Activated T-helper 2 cell treated with anti-CD3 and anti-CD28 coated beads, Interferon-gamma antibody, Interleukin-2, Interleukin-4, amounts not matched to agents 10 μg/mL and 5 μg/mL and 100 μg/mL, durations not matched to agents 14 hours and 24 hours and 36 hours (primary cell): ENCODE results near the gene IQGAP3. TPM values are rescaled to one million over a fixed set of nuclear protein-coding genes. Genes with fewer than 3 reads are reported as not detected.

Experiments
- DNase-seq: peaks from one replicate; pipeline ENCODE4 v3.0.0; 2021; ENCODE audit warnings: low spot score
- H3K27ac Mint-ChIP-seq: one replicate; pipeline ENCODE4 v1.8.0; 2021; ENCODE audit warnings: mixed read lengths
- H3K27me3 Mint-ChIP-seq: one replicate; pipeline ENCODE4 v1.8.0; 2021; ENCODE audit warnings: low read depth, mixed read lengths
- H3K36me3 Mint-ChIP-seq: one replicate; pipeline ENCODE4 v1.8.0; 2021; ENCODE audit warnings: low read depth, mixed read lengths
- H3K4me1 Mint-ChIP-seq: one replicate; pipeline ENCODE4 v1.8.0; 2021; ENCODE audit warnings: low read depth, mixed read lengths
- H3K4me3 Mint-ChIP-seq: one replicate; pipeline ENCODE4 v1.8.0; 2021; ENCODE audit warnings: low read depth, mild to moderate bottlenecking, moderate library complexity, mixed read lengths
- H3K9me3 Mint-ChIP-seq: one replicate; pipeline ENCODE4 v1.8.0; 2021; ENCODE audit warnings: mixed read lengths
- intact Hi-C: fragments of 100-400 bp; cut with micrococcal nuclease; formaldehyde crosslinking; loops from one replicate; pipeline ENCODE4 v1.15.1; 2023
- total RNA-seq: library from RNA; stranded (reverse); gene quantifications from 2 replicates; pipeline ENCODE4 v1.2.3, GENCODE V29; 2022

The IQGAP3 gene
- total RNA-seq, 1 donor from 2014 or later: 16.1 TPM

DNA sequence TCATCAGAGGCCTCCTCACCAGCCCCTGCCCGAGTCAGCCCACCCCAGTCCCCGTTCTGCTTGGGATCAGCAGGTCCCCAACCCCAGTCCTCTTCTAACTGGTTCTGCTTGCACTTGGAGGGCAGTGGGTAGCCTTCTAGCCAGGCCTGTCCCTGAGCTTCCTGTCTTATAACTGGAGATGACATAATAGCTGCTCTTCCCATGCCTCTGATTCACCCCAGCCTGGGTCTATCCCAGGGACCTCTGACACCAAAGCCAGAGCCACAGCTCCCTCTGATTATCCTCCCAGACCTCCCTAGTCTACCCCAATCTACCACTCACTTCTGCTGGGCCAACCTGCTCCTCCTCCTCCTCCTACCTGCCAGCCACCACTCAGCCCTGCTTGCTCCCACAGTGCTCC lies 31.4 kb downstream of the IQGAP3 start:
- Mint-ChIP-seq H3K27me3 (no peaks in the 10 kb centered on the region), H3K4me3 (no peak overlapping the region), H3K4me1 (peaks cover 9% of the 10 kb centered on the region), H3K9me3 (no peaks in the 10 kb centered on the region), H3K27ac (no peak overlapping the region), H3K36me3 (peaks cover 23% of the 10 kb centered on the region)
- no peak for DNase-seq
- intact Hi-C loops: no loop called here

DNA sequence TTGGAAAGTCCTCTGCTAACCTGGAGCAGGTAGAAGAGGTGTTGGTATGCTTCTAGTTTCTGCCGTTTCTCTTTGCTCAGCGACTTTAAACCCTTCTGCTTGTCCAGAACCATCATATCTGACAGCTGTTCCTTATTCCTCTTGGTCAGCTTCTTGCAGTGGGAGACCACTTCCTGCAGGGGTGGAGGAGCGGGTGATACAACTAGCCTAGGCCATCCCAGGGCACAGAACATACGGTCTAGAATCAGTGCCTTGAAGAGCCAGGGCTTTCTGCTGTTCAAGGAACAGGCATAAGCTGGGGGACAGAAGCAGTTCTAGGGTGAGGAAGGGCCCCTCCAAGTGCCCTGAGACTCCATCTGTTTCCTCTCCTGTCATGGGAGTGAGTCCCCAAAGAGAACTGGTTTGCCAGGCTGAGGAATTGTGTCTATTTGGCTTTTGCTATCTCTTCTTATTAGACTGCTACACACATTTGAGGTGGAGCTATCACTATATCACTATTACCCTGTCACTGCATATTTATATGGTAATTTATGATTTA lies 32.5 kb downstream of the IQGAP3 start:
- Mint-ChIP-seq H3K9me3 (no peaks in the 10 kb centered on the region), H3K4me1 (peaks cover 6% of the 10 kb centered on the region), H3K36me3 (peaks cover 23% of the 10 kb centered on the region), H3K27me3 (no peaks in the 10 kb centered on the region), H3K27ac (no peak overlapping the region), H3K4me3 (no peak overlapping the region)
- intact Hi-C loops: no loop called here
- DNase-seq: no peak

DNA sequence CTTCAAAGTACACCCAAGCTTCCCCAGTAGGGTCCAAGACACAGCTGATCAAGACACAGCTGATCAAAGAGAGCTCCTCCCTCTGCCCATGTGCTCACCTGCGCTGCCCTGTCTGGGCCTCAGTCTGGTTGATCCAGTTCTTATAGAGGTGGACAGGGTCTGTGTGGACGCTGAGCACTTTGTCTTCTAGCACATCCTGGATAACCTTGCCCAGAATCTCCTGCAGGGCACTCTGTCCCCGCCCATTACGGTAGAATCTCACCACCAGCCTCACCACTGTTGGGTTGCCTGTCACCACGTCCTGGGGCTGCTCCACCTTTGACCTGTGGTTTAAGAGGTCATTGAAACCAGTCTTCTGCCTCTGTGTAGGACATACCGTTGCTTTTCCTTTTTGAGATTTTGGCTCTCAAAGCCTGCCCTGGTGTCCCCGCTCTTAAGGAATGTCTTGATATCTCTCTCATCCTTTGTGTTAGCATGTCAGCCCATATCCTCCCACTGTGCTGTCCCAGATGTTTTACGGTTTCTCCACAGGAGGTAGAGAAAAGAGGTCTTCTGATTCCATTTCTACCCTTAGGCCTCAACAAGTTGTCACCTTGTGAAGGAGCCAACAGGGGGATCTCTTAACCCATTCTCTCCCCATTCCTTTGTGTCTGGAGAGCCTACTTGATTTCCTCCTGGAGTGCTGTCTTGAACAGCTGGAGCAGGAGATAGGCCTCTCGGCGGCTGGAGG lies 33.5 kb downstream of the IQGAP3 start:
- peaks cover 27% of the 10 kb centered on the region for H3K36me3 Mint-ChIP-seq
- intact Hi-C loops: no loop called here
- peaks cover 3% of the 10 kb centered on the region for H3K4me1 Mint-ChIP-seq
- DNase-seq: no peak
- H3K9me3 Mint-ChIP-seq: no peaks in the 10 kb centered on the region
- no peaks in the 10 kb centered on the region for H3K27me3 Mint-ChIP-seq
- no peak overlapping the region for H3K4me3 Mint-ChIP-seq
- H3K27ac Mint-ChIP-seq: no peak overlapping the region

DNA sequence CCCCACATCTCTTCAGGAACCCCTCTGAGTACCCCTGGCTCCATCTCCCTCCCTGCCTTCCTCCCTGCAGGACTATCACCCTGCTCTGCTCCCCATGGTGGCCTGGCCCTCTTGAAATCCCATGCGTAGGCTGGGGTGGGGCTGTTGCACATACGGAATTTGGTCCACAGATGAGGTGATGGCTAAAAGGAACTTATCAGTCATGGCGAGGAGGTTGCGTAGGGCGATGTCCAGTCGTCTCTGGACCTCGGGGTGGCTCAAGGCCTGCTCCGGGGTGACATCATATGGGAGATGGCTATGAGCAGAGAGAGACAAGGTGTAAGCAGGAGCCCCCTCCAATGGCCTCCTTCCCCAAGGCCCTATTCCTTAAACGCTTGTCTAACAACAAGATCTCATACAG lies 35.3 kb downstream of the IQGAP3 start:
- Mint-ChIP-seq H3K36me3 (peaks cover 28% of the 10 kb centered on the region), H3K4me3 (no peak overlapping the region), H3K27me3 (no peaks in the 10 kb centered on the region), H3K27ac (no peak overlapping the region), H3K4me1 (peaks cover 3% of the 10 kb centered on the region), H3K9me3 (no peaks in the 10 kb centered on the region)
- intact Hi-C loops: no loop called here
- no peak for DNase-seq

DNA sequence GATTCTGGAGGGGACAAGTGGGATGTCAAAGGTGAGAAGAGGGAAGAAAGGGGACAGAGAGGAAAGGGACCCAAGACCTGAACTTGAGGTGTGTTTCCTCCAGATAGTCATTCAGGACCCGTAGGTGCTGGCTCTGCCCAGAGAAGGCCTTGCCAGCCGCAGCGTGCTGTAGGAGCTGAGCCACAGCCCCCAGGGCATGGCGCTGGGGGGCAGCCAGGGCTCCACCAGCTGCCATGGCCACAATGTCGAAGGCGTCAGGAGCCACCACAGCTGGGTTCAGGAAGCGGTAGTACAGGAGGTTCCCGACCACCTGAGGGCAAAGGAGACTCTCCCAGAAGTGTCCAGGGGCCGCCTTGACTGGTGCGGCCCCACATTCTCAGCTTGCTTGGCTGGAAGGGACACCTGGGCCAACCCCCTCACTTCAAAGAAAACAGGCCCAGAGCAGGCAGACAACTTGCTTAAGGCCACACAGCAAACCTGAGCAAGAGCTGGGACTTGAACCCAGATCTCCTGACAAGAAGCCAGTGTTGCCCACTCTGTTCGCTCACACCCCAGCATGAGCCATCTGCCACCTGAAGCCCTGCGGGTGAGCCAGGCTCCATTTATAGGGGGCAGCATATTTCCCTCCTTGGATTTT lies 37.8 kb downstream of the IQGAP3 start:
- H3K27ac Mint-ChIP-seq: no peak overlapping the region
- H3K36me3 Mint-ChIP-seq: peaks cover 23% of the 10 kb centered on the region
- no peak for DNase-seq
- no peaks in the 10 kb centered on the region for H3K9me3 Mint-ChIP-seq
- intact Hi-C loops: no loop called here
- H3K27me3 Mint-ChIP-seq: no peaks in the 10 kb centered on the region
- H3K4me3 Mint-ChIP-seq: no peak overlapping the region
- H3K4me1 Mint-ChIP-seq: peaks cover 3% of the 10 kb centered on the region

DNA sequence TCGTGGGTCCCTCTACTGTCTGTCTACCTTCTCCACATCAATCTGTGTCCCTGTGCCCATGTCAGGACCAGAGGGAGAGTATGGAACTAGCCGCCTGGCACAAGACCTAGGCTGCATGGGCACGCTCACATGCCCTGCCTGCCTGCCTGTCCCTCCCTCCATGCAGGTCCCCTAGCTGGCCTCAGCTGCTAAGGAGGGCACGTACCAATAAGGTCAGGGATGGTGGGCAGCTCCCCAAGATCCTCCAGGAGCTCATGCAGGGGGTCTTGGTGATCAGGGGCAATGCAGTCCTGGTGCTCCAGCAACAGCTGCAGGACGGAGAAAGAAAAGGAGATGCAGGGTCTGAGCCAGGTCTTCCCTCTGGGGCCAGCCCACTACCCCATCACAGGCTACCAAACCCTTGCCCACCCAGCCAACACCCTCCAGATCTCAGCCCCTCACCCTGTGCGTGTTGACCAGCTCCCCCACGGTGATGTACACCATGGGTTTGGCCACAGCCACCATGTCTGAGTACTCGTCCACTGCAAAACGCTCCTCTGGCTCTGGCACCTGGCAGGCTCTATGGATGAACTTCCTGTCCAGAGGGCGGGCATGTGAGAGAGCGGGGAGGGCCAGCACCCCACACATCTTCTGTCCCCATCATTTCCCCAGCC lies 38.7 kb downstream of the IQGAP3 start:
- no peak overlapping the region for H3K27ac Mint-ChIP-seq

DNA sequence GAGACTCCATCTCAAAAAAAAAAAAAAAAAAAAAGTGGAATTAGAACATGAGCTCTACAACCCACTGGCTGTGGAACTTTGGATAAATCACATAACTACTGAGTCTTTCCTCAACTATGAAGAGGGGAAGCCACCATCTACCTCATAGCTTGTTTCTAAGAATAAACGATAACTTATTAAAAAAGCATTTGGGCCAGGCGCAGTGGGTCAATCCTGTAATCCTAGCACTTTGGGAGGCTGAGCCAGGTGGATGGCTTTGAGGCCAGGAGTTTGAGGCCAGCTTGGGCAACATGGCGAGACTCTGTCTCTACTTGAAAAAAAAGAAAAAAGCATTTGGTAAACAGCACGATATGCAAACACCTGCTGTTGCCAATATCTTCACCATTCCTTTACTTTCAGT lies 40.0 kb downstream of the IQGAP3 start:
- no peaks in the 10 kb centered on the region for H3K27me3 Mint-ChIP-seq

More for the DNA sequence above, 38.7 kb downstream of the IQGAP3 start:
- Mint-ChIP-seq H3K4me3 (no peak overlapping the region), H3K9me3 (no peaks in the 10 kb centered on the region), H3K36me3 (peaks cover 23% of the 10 kb centered on the region), H3K4me1 (no peaks in the 10 kb centered on the region), H3K27me3 (no peaks in the 10 kb centered on the region)
- no peak for DNase-seq
- intact Hi-C loops: no loop called here

DNA sequence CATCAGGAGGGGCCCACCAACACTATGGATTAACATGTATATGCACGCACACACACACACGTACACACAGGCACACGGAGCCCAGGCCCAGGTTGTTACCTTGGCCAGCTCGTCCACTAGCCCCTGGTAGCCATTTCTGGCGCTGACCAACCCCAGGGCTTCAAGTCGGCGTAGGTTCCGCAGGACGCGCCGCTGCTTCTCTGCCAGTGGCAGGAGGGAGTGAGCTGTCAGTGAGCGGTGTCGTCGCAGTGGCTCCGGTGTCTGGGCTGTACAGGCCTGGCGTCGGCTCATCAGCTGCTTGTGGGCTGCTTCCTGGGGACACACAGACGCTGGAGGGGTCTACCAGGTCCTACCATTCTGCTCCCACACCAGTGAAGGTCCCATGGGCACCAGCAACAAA lies 42.4 kb downstream of the IQGAP3 start:
- intact Hi-C loops: no loop called here
- Mint-ChIP-seq H3K27ac (no peak overlapping the region), H3K4me1 (peaks cover 20% of the 10 kb centered on the region), H3K9me3 (no peaks in the 10 kb centered on the region), H3K4me3 (no peak overlapping the region), H3K36me3 (peaks cover 47% of the 10 kb centered on the region), H3K27me3 (no peaks in the 10 kb centered on the region)
- DNase-seq: no peak

More for the DNA sequence above, 40.0 kb downstream of the IQGAP3 start:
- intact Hi-C loops: no loop called here
- peaks cover 32% of the 10 kb centered on the region for H3K36me3 Mint-ChIP-seq
- H3K27ac Mint-ChIP-seq: no peak overlapping the region
- no peaks in the 10 kb centered on the region for H3K9me3 Mint-ChIP-seq
- no peak overlapping the region for H3K4me3 Mint-ChIP-seq
- H3K4me1 Mint-ChIP-seq: peaks cover 6% of the 10 kb centered on the region
- DNase-seq: no peak

DNA sequence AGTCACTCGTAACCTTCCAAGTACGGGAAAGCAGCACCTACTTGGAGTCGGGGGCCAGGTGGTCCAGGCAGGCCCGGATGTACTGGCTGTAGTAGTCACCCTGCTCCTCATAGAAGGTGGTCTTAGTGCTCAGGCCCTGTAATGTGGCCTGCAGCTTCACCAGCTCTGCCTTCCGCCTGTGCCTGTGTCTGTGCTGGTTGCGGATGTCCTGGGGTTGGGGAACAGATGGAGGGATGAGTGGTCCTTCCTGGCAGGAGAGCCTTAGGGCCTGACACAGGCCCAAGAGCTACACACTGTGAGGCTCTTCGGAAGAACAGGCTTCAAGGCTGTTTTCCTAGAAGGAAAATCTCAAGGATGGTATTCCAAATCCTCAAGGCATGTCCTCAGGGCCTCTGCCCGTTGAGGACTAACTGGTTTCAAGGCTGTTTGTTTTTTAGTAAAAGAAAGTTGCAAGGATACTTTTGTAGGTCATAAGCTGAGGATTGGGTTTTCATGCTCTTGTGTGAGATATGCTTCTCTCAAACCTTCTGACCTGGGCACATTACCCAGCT lies 43.4 kb downstream of the IQGAP3 start:
- intact Hi-C loops: no loop called here
- no peak overlapping the region for H3K27ac Mint-ChIP-seq
- no peak overlapping the region for H3K4me3 Mint-ChIP-seq

DNA sequence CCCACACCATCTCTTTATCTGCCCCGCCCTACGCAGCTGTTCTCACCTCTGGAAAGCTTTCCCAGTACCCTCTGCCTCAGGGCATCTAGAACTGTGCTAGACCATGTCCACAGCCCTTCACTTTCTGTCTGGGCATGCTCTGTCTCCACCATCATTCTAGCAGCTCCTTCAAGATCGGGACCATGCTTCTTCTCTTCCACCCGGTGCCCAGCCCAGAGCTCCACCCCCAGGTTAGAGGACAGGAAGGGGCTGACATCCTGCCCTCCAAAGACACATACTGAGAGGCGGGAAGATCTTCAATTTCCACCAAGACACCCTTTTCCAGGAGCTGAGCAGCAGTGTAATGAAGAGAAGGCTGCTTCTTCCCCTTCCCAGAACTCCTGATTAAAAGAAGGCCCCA lies 44.1 kb downstream of the IQGAP3 start:
- H3K27me3 Mint-ChIP-seq: no peaks in the 10 kb centered on the region
- no peaks in the 10 kb centered on the region for H3K9me3 Mint-ChIP-seq
- H3K4me3 Mint-ChIP-seq: no peak overlapping the region
- peaks cover 44% of the 10 kb centered on the region for H3K36me3 Mint-ChIP-seq
- intact Hi-C loops: no loop called here
- no peak for DNase-seq
- peaks cover 34% of the 10 kb centered on the region for H3K4me1 Mint-ChIP-seq
- no peak overlapping the region for H3K27ac Mint-ChIP-seq

More for the DNA sequence above, 43.4 kb downstream of the IQGAP3 start:
- peaks cover 31% of the 10 kb centered on the region for H3K4me1 Mint-ChIP-seq
- DNase-seq: no peak
- H3K27me3 Mint-ChIP-seq: no peaks in the 10 kb centered on the region
- H3K36me3 Mint-ChIP-seq: peaks cover 48% of the 10 kb centered on the region
- no peaks in the 10 kb centered on the region for H3K9me3 Mint-ChIP-seq

DNA sequence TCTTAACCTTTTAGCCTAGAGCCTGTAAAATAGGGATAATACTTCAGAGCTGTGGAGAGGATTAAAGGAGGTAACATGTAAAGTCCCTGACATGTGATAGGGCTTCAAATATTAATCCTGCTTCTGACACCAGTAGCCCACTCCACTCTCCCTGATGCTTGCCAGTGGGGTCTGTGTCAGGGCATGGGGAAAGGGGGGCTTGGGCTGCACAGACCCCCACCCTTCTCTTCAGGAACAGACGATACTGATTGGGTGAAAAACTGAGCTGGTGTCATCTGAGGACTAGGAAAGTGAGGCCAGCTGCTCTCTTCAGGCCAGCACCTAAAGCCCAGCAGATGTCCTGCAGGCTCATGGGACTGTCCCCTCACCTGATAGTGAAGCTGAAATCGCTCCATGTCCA lies 44.8 kb downstream of the IQGAP3 start:
- intact Hi-C loops: no loop called here
- Mint-ChIP-seq H3K36me3 (peaks cover 44% of the 10 kb centered on the region), H3K4me1 (peaks cover 34% of the 10 kb centered on the region), H3K4me3 (no peak overlapping the region), H3K27me3 (no peaks in the 10 kb centered on the region), H3K27ac (no peak overlapping the region), H3K9me3 (no peaks in the 10 kb centered on the region)
- no peak for DNase-seq

DNA sequence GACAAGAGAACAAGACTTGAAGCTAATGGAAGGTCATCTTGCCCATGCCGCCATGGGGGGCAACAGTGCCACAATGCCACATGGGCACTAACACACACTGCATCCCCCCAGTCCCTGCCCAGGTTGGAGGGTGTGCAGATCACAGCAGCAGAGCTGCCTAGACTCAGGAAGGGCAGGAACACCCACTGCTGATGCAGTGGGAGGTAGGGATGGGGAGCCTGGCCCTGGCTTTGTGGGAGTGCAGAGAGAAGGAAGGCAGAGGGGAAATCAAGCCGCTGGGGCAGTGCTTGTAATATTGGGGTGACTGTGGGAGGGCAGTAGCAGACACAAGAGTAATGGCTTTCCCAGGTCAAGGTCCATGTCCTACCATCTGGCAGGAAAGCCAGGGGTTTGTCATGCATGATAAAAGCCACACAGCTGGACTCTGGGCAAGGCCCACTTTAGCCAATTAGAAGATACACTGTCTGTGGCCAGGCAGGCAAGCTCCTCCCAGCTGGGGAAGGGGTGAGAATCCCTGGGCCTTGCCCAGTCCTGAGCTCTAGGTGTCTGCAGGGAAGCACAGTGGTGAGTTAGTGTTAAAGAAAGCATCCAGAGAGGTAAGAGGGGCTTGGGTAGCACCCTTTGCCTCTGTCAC lies 46.4 kb downstream of the IQGAP3 start:
- Mint-ChIP-seq H3K36me3 (peaks cover 44% of the 10 kb centered on the region), H3K4me3 (no peak overlapping the region), H3K4me1 (peaks cover 34% of the 10 kb centered on the region), H3K27ac (no peak overlapping the region), H3K9me3 (no peaks in the 10 kb centered on the region), H3K27me3 (peaks cover 2% of the 10 kb centered on the region)
- intact Hi-C loops: no loop called here
- no peak for DNase-seq
